HG03159 (cell line): Measurements from ENCODE around the gene MTHFD1L.

ENCODE experiments used
- ATAC-seq: cut with Tn5 transposase; IDR thresholded peaks from one replicate; pipeline ENCODE4 v1.9.1; 2021; ENCODE audit warnings: mild to moderate bottlenecking, moderate library complexity; ENCODE audit not compliant: unreplicated experiment

The MTHFD1L gene

GRCh38 chr6:150931405-150931804, 65.9 kb downstream of the MTHFD1L start:
- no peak for ATAC-seq

DNA sequence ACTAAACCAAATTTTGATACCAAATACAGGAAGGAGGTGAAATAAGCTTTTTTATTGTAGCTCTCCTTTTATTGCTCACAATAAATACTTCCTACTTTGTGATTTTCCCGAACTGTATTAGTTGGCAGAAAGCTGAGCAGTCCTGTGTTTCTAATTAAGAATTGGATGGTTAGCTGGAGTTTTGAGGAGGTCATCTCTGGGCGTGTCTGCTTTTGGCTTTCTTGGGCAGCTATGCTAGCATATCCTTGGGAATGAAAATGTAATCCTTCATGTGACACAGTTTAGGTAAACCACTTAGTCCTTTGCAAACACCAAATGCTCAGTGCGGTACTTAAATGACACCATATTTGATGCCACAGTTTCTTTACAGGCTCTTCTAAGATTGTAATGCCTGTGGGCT, 67.5 kb downstream of the MTHFD1L start:
- ATAC-seq = no peak

DNA sequence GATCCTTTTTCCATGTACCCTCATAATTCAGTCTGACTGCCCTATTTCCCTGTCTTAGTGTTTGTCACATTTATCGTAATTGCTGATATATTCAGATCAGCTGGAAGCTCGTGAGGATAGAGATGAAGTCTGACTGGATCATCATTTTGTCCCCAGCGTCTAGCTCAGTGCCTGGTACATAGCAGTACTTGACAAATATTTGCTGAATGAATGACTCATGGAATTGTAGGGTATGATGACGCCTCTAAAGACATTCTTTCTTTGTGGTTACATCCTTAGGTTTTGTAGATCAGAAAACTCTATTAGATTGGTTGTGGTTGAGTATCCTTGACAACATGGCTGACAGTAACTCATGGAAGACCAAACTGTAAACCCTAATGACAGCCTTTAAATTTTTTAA, 68.9 kb downstream of the MTHFD1L start:
- no peak for ATAC-seq

DNA sequence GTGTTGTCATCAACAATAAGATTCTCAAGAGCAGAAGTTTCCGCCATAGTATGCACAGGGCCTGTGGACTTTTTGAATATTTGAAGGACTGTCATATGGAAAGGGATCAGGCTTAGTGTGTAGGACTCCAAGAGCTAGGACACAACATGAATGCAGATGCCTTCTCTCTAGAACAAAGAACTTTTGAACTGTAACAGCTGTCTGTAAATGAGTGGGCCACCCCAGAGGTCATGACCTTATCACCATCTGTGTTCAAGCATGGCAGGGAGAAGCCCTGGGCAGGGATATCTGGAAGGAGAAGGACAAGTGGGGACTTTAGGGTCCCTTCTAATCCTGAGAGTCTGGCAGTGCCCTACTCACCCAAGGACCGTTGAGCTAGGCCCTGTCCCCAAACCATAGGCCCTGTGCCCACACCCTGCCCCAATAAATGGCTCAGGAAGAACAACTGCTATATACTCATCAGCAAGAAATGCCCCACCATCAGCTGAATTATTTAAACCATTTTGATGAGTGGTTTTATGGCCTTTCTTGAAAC, 70.6 kb downstream of the MTHFD1L start:
- no peak for ATAC-seq

DNA sequence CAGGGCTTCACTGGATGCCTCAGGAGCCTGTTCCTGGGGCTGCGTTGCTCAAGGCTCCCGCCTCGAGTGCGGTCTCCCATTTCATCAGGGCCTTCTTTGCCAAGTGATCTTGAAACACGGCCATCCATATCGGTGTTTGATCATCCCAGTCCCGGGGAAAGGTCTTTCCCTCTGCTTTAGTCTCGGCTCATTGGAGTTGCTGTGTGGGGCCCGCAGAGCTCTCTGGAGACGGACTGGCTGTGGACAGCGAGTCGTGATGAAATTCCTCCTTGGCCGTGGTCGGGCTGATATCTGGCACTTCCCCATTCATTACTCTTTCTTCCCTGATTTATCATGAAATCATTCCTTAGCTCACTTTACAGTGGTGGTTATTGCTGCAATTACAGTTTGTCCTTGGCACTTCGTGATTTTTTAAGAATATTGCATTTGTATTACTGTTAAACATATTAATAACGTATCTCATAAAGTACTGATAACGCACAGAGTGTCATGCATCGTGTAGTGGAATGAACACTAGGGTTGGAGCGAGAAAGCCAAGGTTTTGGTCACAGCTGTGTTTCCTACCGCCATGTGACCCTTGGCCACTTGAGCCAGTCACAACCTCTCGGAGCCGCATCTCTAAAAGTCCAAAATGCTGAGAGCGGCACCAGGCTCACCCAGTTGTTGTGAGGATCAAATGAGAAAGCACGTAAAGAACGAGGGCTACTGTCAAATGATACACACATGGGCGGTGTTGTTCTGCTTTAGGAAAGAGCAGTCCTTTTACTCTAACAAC, 71.8 kb downstream of the MTHFD1L start:
- ATAC-seq = no peak

- no peak for ATAC-seq
Observed at GRCh38 chr6:150939399-150939798, 73.9 kb downstream of the MTHFD1L start.

GRCh38 chr6:150940941-150941340, 75.4 kb downstream of the MTHFD1L start:
- no peak for ATAC-seq

- no peak for ATAC-seq
Observed at GRCh38 chr6:150949526-150949925, 84.0 kb downstream of the MTHFD1L start.

GRCh38 chr6:150953851-150954250, 88.3 kb downstream of the MTHFD1L start:
- no peak for ATAC-seq

GRCh38 chr6:150959166-150959565, 93.7 kb downstream of the MTHFD1L start:
- no peak for ATAC-seq

GRCh38 chr6:150962436-150962835, 96.9 kb downstream of the MTHFD1L start:
- no peak for ATAC-seq

DNA sequence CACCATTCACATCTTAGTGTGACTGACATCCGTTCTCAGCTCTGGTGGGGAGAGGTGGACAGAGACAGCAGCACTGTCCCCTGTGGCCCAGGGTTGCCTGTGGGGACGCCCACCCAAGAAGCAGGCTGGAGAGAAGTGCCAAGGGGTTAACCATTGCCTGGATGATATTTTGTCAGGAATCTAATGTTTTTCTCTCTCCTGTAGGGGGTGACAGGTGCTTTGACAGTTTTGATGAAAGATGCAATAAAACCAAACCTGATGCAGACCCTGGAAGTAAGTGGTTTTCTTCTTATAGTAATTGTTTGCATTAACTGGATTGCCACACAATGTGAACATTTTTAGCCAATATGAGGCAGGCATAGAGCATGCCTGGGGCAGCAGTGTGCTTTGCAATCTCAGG, 99.3 kb downstream of the MTHFD1L start:
- no peak for ATAC-seq

DNA sequence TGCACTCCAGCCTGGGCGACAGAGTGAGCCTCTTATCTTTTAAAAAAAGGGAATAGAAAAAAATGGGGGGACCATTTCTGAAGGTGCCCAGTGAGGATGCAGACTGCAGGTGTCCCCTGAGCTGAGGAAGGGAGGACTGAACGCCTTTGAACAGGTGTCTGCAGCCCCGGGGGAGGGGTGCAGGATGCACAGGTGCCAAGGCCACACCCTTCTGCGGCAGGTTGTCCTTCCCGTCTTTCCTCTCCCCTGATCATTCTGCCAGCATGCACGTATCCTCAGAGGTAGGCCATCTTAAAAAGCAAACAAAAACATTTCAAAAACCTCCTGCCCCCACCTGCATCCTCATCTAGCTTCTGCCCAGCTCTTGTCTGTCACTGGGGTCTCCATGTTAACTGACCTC, 101.3 kb downstream of the MTHFD1L start:
- ATAC-seq = no peak

DNA sequence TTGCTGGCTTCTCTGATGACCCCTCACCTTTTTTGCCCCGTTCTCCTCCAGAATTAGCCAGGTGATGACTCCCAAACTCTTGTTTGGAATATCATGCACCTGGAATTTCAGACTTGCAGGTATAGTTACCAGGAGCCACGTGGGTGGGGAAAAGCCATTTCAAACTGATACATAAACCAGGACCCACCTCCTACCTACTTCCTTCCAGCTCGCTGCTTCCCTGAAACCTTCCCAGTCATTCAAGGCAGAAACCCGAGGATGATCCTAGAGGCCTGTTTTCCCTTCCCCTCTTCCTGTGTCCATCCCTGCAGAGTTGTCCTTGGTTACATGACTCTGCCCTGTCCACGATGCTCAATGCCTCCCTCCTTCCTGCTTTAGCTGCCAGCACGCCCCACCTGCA, 101.9 kb downstream of the MTHFD1L start:
- no peak for ATAC-seq

DNA sequence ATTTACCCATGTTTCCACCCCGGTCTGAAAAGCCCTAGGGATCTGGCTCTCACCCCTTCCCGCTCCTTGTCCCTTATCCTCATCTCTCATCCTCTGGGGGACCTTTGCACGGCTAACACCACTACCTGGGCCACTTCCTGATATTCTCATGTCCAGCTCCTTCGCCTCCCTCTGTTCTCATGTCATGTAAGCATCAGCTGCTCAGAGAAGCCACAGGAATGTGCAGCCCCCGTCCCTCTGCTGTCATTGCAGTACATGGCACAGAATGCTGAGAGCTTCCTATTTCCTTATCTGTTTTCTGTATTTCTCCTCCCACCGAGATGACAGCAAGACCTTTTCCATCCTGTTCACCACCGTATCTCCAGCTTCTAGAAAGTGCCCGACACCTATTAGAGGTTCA, 102.4 kb downstream of the MTHFD1L start:
- no peak for ATAC-seq

- no peak for ATAC-seq
Observed at GRCh38 chr6:150969901-150970300, 104.4 kb downstream of the MTHFD1L start.

DNA sequence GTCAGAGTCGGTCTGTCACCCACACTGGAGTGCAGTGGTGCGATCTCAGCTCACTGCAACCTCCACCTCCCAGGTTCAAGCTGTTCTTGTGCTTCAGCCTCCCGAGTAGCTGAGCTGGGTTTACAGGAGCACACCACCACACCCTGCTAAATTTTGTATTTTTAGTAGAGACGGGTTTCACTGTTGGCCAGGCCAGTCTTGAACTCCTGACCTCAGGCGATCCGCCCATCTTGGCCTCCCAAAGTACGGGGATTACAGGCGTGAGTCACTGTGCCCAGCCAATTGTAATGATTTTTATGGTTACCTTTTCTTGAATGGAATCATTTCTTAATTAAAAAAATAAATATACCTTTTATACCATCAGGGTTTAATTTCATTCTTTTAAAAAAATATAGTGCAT, 105.7 kb downstream of the MTHFD1L start:
- no peak for ATAC-seq

DNA sequence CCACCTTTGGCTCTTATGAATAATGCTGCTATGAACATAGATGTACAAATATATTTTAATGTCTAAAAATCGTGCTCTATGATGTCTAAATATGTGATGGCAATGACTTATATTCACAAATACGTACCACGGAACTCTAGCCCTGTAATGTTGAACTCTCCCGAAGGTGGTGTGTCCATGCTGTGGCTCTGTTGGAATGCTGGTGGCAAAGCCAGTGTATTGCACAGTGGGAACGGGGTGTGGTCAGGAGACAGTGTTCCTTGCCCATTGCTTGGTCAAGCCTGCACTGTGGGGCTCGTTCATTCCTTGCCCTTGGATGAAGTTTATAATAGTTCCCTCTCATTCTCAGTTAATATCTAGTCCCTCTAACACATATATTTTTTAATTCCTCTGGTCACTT, 109.6 kb downstream of the MTHFD1L start:
- no peak for ATAC-seq

GRCh38 chr6:150977281-150977680, 111.8 kb downstream of the MTHFD1L start:
- no peak for ATAC-seq

DNA sequence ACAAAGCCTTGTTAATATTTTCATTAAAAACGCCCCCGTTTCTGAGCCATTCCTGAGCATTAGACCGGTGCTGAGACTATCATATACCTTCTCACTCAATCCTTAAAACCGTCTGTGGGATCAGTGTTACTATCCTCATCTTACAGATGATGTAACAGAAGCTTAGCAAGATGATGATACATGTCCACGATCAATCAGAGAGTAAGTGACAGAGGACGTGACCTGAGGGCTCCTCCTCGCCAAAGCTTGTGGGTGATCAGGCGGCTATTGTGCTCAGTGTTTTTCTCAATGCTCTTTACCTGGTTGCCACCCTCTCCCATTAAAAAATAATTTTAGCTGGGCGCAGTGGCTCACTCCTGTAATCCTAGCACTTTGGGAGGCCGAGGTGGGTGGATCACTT, 113.1 kb downstream of the MTHFD1L start:
- no peak for ATAC-seq

DNA sequence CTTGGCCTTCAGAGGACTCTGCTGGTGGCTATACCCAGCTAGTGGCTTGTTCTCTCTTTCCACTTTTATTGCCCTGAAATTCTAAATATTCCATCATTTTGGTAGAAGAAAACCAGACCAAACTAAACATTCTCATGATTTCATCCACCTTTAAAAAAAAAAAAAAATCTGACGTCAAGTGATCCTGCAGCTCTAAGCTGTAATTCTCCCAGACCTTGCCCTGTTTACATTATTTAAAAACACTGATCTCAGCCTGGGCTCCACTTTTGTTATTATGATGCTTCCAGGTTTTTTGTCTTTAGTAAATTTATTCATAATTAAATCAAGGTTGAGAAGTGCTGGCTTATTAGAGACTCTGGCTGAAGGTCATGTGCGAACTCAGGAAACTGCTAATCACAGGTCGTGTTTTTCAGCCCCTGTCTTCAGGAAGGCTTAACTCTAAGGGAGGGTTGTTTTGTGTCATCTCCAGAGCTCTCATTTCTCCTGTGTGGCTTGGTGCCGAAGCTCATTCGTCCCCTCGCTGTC, 114.4 kb downstream of the MTHFD1L start:
- no peak for ATAC-seq

DNA sequence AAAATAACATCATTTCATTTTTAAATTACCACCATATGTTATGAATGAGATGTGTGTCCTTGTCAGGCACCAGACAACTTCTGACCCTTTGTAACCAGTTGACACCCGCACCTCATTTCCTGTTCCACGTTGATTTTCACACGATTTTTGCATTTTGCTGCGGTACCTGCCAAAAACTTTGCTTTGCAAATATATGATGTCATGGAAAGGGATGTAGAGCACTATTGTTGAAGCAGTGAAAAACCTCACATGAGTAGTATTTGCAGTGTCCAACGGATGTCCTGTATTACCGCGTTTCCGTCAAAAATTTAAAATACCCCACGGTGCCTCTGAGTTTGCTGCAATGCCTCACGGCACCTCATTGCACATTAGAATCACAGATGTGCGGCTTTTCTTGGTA, 115.6 kb downstream of the MTHFD1L start:
- ATAC-seq = peak; percentile 91

- no peak for ATAC-seq
Observed at GRCh38 chr6:150981669-150982068, 116.2 kb downstream of the MTHFD1L start.
